Measurements from ENCODE around the gene RGS3. TPM values are rescaled to one million over a fixed set of nuclear protein-coding genes. Genes with fewer than 3 reads are reported as not detected.

The RGS3 gene
- total RNA-seq, 1 donor from 2014 or later = 18.9 TPM

GRCh38 chr9:113559834-113560800 lies 96.6 kb downstream of the RGS3 start:
- H3K9me3 Mint-ChIP-seq (ENCODE audit: unreplicated experiment) = peaks cover 7% of the 10 kb centered on the region
- H3K27ac Mint-ChIP-seq (ENCODE audit: unreplicated experiment) = no peak overlapping the region
- H3K4me3 Mint-ChIP-seq (ENCODE audit: unreplicated experiment) = no peak overlapping the region
- DNase-seq = no peak
- H3K27me3 Mint-ChIP-seq (ENCODE audit: unreplicated experiment) = peaks cover 8% of the 10 kb centered on the region
- peaks cover 6% of the 10 kb centered on the region for H3K4me1 Mint-ChIP-seq (ENCODE audit: low read depth, unreplicated experiment)
- no peaks in the 10 kb centered on the region for H3K36me3 Mint-ChIP-seq (ENCODE audit: unreplicated experiment)
- TF ChIP-seq CTCF (IDR thresholded peaks at IDR 0.05; ENCODE audit: partially characterized antibody, unreplicated experiment) = no peak

GRCh38 chr9:113562653-113563381 lies 99.3 kb downstream of the RGS3 start:
- H3K36me3 Mint-ChIP-seq (ENCODE audit: unreplicated experiment) = no peaks in the 10 kb centered on the region
- peaks cover 10% of the 10 kb centered on the region for H3K27me3 Mint-ChIP-seq (ENCODE audit: unreplicated experiment)
- no peak for TF ChIP-seq CTCF (IDR thresholded peaks at IDR 0.05; ENCODE audit: partially characterized antibody, unreplicated experiment)
- peaks cover 13% of the 10 kb centered on the region for H3K4me1 Mint-ChIP-seq (ENCODE audit: low read depth, unreplicated experiment)
- H3K27ac Mint-ChIP-seq (ENCODE audit: unreplicated experiment) = no peak overlapping the region
- DNase-seq = no peak
- no peak overlapping the region for H3K4me3 Mint-ChIP-seq (ENCODE audit: unreplicated experiment)
- H3K9me3 Mint-ChIP-seq (ENCODE audit: unreplicated experiment) = peaks cover 9% of the 10 kb centered on the region

GRCh38 chr9:113563826-113564497 lies 100.4 kb downstream of the RGS3 start:
- peaks cover 6% of the 10 kb centered on the region for H3K9me3 Mint-ChIP-seq (ENCODE audit: unreplicated experiment)
- H3K4me3 Mint-ChIP-seq (ENCODE audit: unreplicated experiment) = peak overlapping the region; percentile 26
- DNase-seq = no peak
- peaks cover 10% of the 10 kb centered on the region for H3K27me3 Mint-ChIP-seq (ENCODE audit: unreplicated experiment)
- no peaks in the 10 kb centered on the region for H3K36me3 Mint-ChIP-seq (ENCODE audit: unreplicated experiment)
- no peak for TF ChIP-seq CTCF (IDR thresholded peaks at IDR 0.05; ENCODE audit: partially characterized antibody, unreplicated experiment)
- peaks cover 16% of the 10 kb centered on the region for H3K4me1 Mint-ChIP-seq (ENCODE audit: low read depth, unreplicated experiment)
- H3K27ac Mint-ChIP-seq (ENCODE audit: unreplicated experiment) = no peak overlapping the region

- peak; percentile 56 for DNase-seq
- Mint-ChIP-seq H3K27ac (ENCODE audit: unreplicated experiment) (no peak overlapping the region), H3K27me3 (ENCODE audit: unreplicated experiment) (peaks cover 10% of the 10 kb centered on the region), H3K4me3 (ENCODE audit: unreplicated experiment) (peak overlapping the region; percentile 82), H3K4me1 (ENCODE audit: low read depth, unreplicated experiment) (peaks cover 20% of the 10 kb centered on the region), H3K9me3 (ENCODE audit: unreplicated experiment) (peaks cover 6% of the 10 kb centered on the region), H3K36me3 (ENCODE audit: unreplicated experiment) (no peaks in the 10 kb centered on the region)
- TF ChIP-seq CTCF (IDR thresholded peaks at IDR 0.05; ENCODE audit: partially characterized antibody, unreplicated experiment) = no peak
Observed at GRCh38 chr9:113564498-113565237, 101.1 kb downstream of the RGS3 start.
